ENCODE data around the gene ZFP69B. TPM values are rescaled to one million over a fixed set of nuclear protein-coding genes. Genes with fewer than 3 reads are reported as not detected.

The ZFP69B gene
- total RNA-seq, 1 donor from 2014 or later = 3.8 TPM

DNA sequence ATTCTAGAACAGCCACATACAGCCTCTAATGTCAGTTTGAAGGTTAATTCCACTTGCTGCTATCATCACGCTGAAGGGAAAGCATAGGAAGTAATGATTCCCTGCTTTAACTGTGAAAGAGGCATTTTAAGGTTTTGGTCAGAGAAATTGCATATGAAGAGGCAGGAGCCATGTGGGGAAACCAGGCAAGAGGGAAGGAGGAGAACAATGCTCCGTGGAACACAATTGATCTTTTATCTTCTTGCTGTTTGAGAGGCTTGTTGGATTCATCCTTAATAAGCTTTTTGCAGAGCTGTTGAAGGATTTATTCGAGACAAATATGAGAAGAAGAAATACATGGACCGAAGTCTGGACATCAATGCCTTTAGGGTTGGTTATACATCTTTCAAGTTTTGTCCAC, 40.8 kb upstream of the ZFP69B start:
- H3K36me3 ChIP-seq = peaks cover 7 to 22% of the 10 kb centered on the region in 2 donors
- H3K4me1 ChIP-seq = no peaks in the 10 kb centered on the region
- no peaks in the 10 kb centered on the region for H3K9me3 ChIP-seq
- TF ChIP-seq, protein P1, sequence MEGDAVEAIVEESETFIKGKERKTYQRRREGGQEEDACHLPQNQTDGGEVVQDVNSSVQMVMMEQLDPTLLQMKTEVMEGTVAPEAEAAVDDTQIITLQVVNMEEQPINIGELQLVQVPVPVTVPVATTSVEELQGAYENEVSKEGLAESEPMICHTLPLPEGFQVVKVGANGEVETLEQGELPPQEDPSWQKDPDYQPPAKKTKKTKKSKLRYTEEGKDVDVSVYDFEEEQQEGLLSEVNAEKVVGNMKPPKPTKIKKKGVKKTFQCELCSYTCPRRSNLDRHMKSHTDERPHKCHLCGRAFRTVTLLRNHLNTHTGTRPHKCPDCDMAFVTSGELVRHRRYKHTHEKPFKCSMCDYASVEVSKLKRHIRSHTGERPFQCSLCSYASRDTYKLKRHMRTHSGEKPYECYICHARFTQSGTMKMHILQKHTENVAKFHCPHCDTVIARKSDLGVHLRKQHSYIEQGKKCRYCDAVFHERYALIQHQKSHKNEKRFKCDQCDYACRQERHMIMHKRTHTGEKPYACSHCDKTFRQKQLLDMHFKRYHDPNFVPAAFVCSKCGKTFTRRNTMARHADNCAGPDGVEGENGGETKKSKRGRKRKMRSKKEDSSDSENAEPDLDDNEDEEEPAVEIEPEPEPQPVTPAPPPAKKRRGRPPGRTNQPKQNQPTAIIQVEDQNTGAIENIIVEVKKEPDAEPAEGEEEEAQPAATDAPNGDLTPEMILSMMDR (IDR thresholded peaks at IDR 0.05) = no peak
- H3K27ac ChIP-seq = no peak overlapping the region
- H3K4me3 ChIP-seq = no peak overlapping the region
- H3K27me3 ChIP-seq = no peaks in the 10 kb centered on the region
- intact Hi-C loops (cut with DNase I) = no loop called here
- no peak for DNase-seq (ENCODE audit: low spot score in 2 of 2)

- H3K36me3 ChIP-seq = peaks cover 26 to 38% of the 10 kb centered on the region in 2 donors
- intact Hi-C loops (cut with DNase I) = no loop called here
- no peaks in the 10 kb centered on the region for H3K4me1 ChIP-seq
- TF ChIP-seq, protein P1 (IDR thresholded peaks at IDR 0.05) = no peak
- no peak overlapping the region for H3K4me3 ChIP-seq
- H3K27me3 ChIP-seq = no peaks in the 10 kb centered on the region
- no peaks in the 10 kb centered on the region for H3K9me3 ChIP-seq
- no peak for DNase-seq (ENCODE audit: low spot score in 2 of 2)
- no peak overlapping the region for H3K27ac ChIP-seq
Observed at GRCh38 chr1:40411294-40411693, 39.0 kb upstream of the ZFP69B start.

DNA sequence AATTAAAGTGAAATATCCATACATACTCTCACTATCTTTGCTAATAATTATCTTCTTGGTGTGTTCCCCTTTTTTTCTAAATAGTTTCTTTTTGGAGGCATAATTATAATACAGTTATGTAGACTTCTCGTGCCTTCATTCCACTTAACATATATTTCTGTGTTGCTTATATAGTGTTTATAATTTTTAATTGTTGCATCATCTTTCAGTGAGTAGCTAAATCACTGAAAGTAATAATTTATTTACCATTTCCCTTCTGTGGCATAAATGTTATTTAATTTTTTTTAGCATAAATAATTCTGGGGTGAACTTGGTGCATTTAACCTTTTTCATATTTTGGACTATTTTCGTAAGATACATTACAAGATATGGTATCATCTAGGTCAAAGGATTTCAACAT, 38.4 kb upstream of the ZFP69B start:
- TF ChIP-seq, protein P1 (IDR thresholded peaks at IDR 0.05) = no peak
- intact Hi-C loops (cut with DNase I) = no loop called here
- H3K4me1 ChIP-seq = no peaks in the 10 kb centered on the region
- H3K36me3 ChIP-seq = peaks cover 31 to 44% of the 10 kb centered on the region in 2 donors
- no peaks in the 10 kb centered on the region for H3K27me3 ChIP-seq
- no peak overlapping the region for H3K27ac ChIP-seq
- no peak for DNase-seq (ENCODE audit: low spot score in 2 of 2)
- H3K9me3 ChIP-seq = no peaks in the 10 kb centered on the region
- H3K4me3 ChIP-seq = no peak overlapping the region

- H3K4me1 ChIP-seq = no peaks in the 10 kb centered on the region
Observed at GRCh38 chr1:40413527-40414252, 36.6 kb upstream of the ZFP69B start.

DNA sequence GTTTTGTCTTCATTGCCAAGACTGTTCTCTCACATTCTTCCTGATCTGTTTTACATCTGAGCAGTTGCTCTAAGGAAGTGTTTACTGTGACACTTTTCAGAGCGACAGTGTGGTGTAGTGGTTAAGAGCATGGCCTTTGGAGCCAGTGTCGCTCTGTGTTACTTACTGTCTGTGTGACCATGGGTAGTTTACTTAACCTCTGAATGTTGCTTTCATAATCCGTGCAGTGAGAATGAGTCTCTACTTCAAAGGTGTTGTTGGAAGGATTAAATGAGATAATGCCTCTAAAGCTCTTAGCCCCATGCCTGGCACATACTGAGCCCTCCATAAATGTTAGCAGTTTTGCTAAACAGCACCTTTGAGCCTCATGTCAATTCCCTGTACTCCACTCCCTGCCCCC, 35.9 kb upstream of the ZFP69B start:
- DNase-seq (ENCODE audit: low spot score in 2 of 2) = no peak
- intact Hi-C loops (cut with DNase I) = no loop called here
- Histone ChIP-seq H3K4me1 (no peaks in the 10 kb centered on the region), H3K27ac (no peak overlapping the region), H3K36me3 (peaks cover 38 to 56% of the 10 kb centered on the region in 2 donors), H3K27me3 (no peaks in the 10 kb centered on the region), H3K9me3 (no peaks in the 10 kb centered on the region), H3K4me3 (no peak overlapping the region)
- TF ChIP-seq, protein P1 (IDR thresholded peaks at IDR 0.05) = no peak

More at GRCh38 chr1:40413527-40414252, 36.6 kb upstream of the ZFP69B start:
- H3K4me3 ChIP-seq = no peak overlapping the region
- peaks cover 38 to 59% of the 10 kb centered on the region in 2 donors for H3K36me3 ChIP-seq
- intact Hi-C loops (cut with DNase I) = no loop called here
- no peak overlapping the region for H3K27ac ChIP-seq
- H3K27me3 ChIP-seq = no peaks in the 10 kb centered on the region
- no peaks in the 10 kb centered on the region for H3K9me3 ChIP-seq
- TF ChIP-seq, protein P1 (IDR thresholded peaks at IDR 0.05) = no peak
- no peak for DNase-seq (ENCODE audit: low spot score in 2 of 2)
